ENCODE measurements around the gene MPPED2. TPM values are rescaled to one million over a fixed set of nuclear protein-coding genes. Genes with fewer than 3 reads are reported as not detected.

The MPPED2 gene
- total and polyA plus RNA-seq, 10 of the 15 experiments (the other 5 are each of a cell fraction or from before 2014, with no cell fraction given), result not detected

- Histone ChIP-seq H3K4me2 (ENCODE audit: control insufficient read depth, insufficient read depth) (no peak overlapping the region), H3K4me1 (ENCODE audit: control insufficient read depth, insufficient read depth, low read length) (no peaks in the 10 kb centered on the region), H3K36me3 (ENCODE audit: control insufficient read depth in 2 of 2, insufficient read depth in 2 of 2, low read length in 1 of 2) (no peaks in the 10 kb centered on the region), H4K20me1 (ENCODE audit: control insufficient read depth, insufficient read depth) (no peaks in the 10 kb centered on the region), H3K9me3 (replicated peaks; ENCODE audit: control insufficient read depth, insufficient read depth, low read length) (no peaks in the 10 kb centered on the region), H3K79me2 (ENCODE audit: control insufficient read depth, insufficient read depth, low read length) (no peaks in the 10 kb centered on the region), H3K4me3 (no peak overlapping the region), H3K27me3 (replicated peaks in 1 of 2; ENCODE audit: control insufficient read depth in 2 of 2, insufficient read depth in 2 of 2, low read length in 1 of 2) (peaks cover 6 to 13% of the 10 kb centered on the region in 2 experiments), H3K9ac (ENCODE audit: control insufficient read depth, insufficient read depth, low read length) (no peak overlapping the region), H2AFZ (ENCODE audit: control insufficient read depth, low read depth, low read length) (no peak overlapping the region), H3K27ac (ENCODE audit: control insufficient read depth, insufficient read depth) (no peak overlapping the region)
- intact Hi-C loops (cut with micrococcal nuclease; ENCODE audit: unreplicated experiment) (no loop called here), in situ Hi-C loops (cut with MboI) (no loop called here)
- POLR2A ChIA-PET, result no interaction called here
- RAD21 ChIA-PET (ENCODE audit: unreplicated experiment), result no interaction called here
- SMC1A ChIA-PET (ENCODE audit: uncharacterized antibody, unreplicated experiment), result interaction anchor here (0.6 to 1.0 kb wide), 2 partner anchors 11 to 960 kb away, joined by 3 to 4 read pairs; no protein-coding TSS in a partner anchor
- no peak for ATAC-seq
- FAIRE-seq, result no peak
- CTCF ChIA-PET, result no interaction called here
- DNase-seq (ENCODE audit: low read depth, low spot score), result no peak
- no TSS peak for BruUV-seq (replicated peaks)
- WGBS (ENCODE audit: insufficient coverage, insufficient replicate concordance, low lambda C conversion rate, missing lambda C conversion rate), result 43% methylated on average over 4 of the region's 4 CpGs
- TF ChIP-seq MLLT1 (IDR thresholded peaks at IDR 0.05) (no peak), PML (IDR thresholded peaks at IDR 0.05; ENCODE audit: low read length) (no peak), TCF12 (IDR thresholded peaks at IDR 0.05; ENCODE audit: low read depth, low read length) (no peak), ATF7 (IDR thresholded peaks at IDR 0.05; ENCODE audit: low read depth) (no peak), MAX (IDR thresholded peaks at IDR 0.05; ENCODE audit: low read depth, low read length) (no peak), BACH1 (IDR thresholded peaks at IDR 0.05; ENCODE audit: borderline replicate concordance) (no peak), CHD1 (IDR thresholded peaks at IDR 0.05; ENCODE audit: low read depth, low read length) (no peak), CREM (IDR thresholded peaks at IDR 0.05; ENCODE audit: low read depth) (no peak), ZNF274 (IDR thresholded peaks at IDR 0.05; ENCODE audit: insufficient read depth, insufficient read length) (no peak), CHD4 (IDR thresholded peaks at IDR 0.05) (no peak)
- TF ChIP-seq, protein P1, sequence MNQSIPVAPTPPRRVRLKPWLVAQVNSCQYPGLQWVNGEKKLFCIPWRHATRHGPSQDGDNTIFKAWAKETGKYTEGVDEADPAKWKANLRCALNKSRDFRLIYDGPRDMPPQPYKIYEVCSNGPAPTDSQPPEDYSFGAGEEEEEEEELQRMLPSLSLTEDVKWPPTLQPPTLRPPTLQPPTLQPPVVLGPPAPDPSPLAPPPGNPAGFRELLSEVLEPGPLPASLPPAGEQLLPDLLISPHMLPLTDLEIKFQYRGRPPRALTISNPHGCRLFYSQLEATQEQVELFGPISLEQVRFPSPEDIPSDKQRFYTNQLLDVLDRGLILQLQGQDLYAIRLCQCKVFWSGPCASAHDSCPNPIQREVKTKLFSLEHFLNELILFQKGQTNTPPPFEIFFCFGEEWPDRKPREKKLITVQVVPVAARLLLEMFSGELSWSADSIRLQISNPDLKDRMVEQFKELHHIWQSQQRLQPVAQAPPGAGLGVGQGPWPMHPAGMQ (IDR thresholded peaks at IDR 0.05; ENCODE audit: borderline replicate concordance), result no peak
- TF ChIP-seq, protein P2, sequence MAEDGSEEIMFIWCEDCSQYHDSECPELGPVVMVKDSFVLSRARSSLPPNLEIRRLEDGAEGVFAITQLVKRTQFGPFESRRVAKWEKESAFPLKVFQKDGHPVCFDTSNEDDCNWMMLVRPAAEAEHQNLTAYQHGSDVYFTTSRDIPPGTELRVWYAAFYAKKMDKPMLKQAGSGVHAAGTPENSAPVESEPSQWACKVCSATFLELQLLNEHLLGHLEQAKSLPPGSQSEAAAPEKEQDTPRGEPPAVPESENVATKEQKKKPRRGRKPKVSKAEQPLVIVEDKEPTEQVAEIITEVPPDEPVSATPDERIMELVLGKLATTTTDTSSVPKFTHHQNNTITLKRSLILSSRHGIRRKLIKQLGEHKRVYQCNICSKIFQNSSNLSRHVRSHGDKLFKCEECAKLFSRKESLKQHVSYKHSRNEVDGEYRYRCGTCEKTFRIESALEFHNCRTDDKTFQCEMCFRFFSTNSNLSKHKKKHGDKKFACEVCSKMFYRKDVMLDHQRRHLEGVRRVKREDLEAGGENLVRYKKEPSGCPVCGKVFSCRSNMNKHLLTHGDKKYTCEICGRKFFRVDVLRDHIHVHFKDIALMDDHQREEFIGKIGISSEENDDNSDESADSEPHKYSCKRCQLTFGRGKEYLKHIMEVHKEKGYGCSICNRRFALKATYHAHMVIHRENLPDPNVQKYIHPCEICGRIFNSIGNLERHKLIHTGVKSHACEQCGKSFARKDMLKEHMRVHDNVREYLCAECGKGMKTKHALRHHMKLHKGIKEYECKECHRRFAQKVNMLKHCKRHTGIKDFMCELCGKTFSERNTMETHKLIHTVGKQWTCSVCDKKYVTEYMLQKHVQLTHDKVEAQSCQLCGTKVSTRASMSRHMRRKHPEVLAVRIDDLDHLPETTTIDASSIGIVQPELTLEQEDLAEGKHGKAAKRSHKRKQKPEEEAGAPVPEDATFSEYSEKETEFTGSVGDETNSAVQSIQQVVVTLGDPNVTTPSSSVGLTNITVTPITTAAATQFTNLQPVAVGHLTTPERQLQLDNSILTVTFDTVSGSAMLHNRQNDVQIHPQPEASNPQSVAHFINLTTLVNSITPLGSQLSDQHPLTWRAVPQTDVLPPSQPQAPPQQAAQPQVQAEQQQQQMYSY (CRISPR knock-in tag; IDR thresholded peaks at IDR 0.05), result no peak
- TF ChIP-seq, protein P3, sequence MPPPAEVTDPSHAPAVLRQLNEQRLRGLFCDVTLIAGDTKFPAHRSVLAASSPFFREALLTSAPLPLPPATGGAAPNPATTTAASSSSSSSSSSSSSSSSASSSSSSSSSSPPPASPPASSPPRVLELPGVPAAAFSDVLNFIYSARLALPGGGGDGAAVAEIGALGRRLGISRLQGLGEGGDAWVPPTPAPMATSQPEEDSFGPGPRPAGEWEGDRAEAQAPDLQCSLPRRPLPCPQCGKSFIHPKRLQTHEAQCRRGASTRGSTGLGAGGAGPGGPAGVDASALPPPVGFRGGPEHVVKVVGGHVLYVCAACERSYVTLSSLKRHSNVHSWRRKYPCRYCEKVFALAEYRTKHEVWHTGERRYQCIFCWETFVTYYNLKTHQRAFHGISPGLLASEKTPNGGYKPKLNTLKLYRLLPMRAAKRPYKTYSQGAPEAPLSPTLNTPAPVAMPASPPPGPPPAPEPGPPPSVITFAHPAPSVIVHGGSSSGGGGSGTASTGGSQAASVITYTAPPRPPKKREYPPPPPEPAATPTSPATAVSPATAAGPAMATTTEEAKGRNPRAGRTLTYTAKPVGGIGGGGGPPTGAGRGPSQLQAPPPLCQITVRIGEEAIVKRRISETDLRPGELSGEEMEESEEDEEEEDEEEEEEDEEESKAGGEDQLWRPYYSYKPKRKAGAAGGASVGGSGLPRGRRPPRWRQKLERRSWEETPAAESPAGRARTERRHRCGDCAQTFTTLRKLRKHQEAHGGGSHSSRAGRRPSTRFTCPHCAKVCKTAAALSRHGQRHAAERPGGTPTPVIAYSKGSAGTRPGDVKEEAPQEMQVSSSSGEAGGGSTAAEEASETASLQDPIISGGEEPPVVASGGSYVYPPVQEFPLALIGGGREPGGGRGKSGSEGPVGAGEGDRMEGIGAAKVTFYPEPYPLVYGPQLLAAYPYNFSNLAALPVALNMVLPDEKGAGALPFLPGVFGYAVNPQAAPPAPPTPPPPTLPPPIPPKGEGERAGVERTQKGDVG (CRISPR knock-in tag; IDR thresholded peaks at IDR 0.05), result no peak
These were observed 3.4 kb downstream of the MPPED2 start for GRCh38 chr11:30582726-30583125.

Data from GM12878 (cell line).